Mammary epithelial cell (primary cell): ENCODE measurements around the gene HMGA1.

Source experiments
- EZH2 ChIP-seq: IDR thresholded peaks from 2 replicates; pipeline ENCODE4 v1.6.1; 2012; ENCODE audit warnings: low read length, inconsistent platforms, borderline replicate concordance
- TF ChIP-seq, protein P1 (sequence below), 2 donors: IDR thresholded peaks in 1 of 2; conservative IDR thresholded peaks in 1 of 2; 2 replicates each; pipeline ENCODE4 v1.5.1; 2011 to 2012; ENCODE audit warnings: inconsistent platforms in 2 of 2, low read length in 2 of 2, mild to moderate bottlenecking in 2 of 2, control low read depth in 1 of 2, low read depth in 1 of 2; ENCODE audit not compliant: insufficient read depth in 1 of 2; ENCODE audit errors: extremely low read depth in 1 of 2

DNA sequence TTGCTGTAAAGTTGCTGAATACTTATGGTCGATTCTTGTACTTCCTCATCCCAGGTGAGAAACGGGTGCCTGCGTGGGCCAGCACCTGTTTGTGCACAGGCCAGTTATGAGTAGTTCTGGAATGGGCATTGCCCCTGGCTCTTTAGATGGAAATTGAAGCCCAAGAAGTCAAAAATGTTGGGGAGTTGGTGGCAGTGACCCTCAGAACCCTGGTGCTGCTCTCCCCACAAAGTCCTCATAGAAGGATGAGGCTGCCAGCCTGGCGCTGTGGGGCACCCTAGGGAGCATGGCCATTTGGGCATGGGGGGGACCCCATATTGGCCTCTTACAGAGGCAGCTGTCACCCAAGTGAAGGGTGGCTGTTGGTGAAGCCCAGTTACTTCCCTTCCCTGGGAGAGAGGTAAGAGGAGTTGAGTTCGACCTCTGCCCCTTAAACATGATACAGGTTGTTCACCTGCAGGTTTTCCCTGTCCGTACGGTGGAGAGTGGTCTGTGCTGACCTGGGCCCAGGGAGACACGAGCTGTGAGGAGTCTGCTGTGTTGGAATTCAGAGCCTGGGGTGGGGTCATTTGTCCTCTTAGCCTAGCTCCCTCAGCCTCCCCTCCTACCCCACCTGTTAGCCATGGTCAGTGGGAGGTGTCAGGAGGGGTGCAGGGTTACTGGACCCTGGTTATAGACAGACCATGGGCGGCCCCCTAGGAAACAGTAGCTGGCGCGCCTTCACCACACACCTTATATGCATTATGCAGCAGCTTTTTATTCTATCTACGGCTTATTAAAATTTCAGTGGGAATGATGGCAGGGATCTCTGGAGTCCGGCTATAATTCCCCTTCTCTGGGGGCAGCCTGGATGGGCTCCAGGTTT is 4.9 kb downstream of the HMGA1 start:
- TF ChIP-seq, protein P1, sequence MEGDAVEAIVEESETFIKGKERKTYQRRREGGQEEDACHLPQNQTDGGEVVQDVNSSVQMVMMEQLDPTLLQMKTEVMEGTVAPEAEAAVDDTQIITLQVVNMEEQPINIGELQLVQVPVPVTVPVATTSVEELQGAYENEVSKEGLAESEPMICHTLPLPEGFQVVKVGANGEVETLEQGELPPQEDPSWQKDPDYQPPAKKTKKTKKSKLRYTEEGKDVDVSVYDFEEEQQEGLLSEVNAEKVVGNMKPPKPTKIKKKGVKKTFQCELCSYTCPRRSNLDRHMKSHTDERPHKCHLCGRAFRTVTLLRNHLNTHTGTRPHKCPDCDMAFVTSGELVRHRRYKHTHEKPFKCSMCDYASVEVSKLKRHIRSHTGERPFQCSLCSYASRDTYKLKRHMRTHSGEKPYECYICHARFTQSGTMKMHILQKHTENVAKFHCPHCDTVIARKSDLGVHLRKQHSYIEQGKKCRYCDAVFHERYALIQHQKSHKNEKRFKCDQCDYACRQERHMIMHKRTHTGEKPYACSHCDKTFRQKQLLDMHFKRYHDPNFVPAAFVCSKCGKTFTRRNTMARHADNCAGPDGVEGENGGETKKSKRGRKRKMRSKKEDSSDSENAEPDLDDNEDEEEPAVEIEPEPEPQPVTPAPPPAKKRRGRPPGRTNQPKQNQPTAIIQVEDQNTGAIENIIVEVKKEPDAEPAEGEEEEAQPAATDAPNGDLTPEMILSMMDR (conservative IDR thresholded peaks at IDR 0.05 in 1 of 2, IDR thresholded peaks at IDR 0.05 in 1 of 2; ENCODE audit: extremely low read depth in 1 of 2, insufficient read depth in 1 of 2, low read depth in 1 of 2, low read length in 2 of 2): no peak
- TF ChIP-seq EZH2: no peak
